ENCODE measurements around the gene DDAH2. TPM values are rescaled to one million over a fixed set of nuclear protein-coding genes. Genes with fewer than 3 reads are reported as not detected.

The DDAH2 gene
- total and polyA plus RNA-seq, 10 of the 15 experiments (the other 5 are each of a cell fraction or from before 2014, with no cell fraction given), result 0.35 to 9.9 (median 6.2) TPM

GRCh38 chr6:31706599-31706998, 22.5 kb downstream of the DDAH2 start, which contains the start of gene LY6G6F:
TSS of gene LY6G6F (plus strand) at chr6:31706866. CDS start at chr6:31706907, 41 bp downstream.
- in situ Hi-C loops (cut with MboI) (no loop called here), intact Hi-C loops (cut with micrococcal nuclease; ENCODE audit: unreplicated experiment) (no loop called here)
- no peak for TF ChIP-seq JUND (IDR thresholded peaks at IDR 0.05; ENCODE audit: low read depth, low read length)
- no peak for TF ChIP-seq NFYB (IDR thresholded peaks at IDR 0.05; ENCODE audit: insufficient read depth, low read depth, low read length)
- TF ChIP-seq, protein P1, sequence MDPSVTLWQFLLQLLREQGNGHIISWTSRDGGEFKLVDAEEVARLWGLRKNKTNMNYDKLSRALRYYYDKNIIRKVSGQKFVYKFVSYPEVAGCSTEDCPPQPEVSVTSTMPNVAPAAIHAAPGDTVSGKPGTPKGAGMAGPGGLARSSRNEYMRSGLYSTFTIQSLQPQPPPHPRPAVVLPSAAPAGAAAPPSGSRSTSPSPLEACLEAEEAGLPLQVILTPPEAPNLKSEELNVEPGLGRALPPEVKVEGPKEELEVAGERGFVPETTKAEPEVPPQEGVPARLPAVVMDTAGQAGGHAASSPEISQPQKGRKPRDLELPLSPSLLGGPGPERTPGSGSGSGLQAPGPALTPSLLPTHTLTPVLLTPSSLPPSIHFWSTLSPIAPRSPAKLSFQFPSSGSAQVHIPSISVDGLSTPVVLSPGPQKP (IDR thresholded peaks at IDR 0.05; ENCODE audit: low read depth, low read length), result no peak
- no peak for TF ChIP-seq JUNB (IDR thresholded peaks at IDR 0.05)
- TF ChIP-seq ZNF217 (IDR thresholded peaks at IDR 0.05), result no peak
- TF ChIP-seq GATAD2B (conservative IDR thresholded peaks at IDR 0.05; ENCODE audit: low read depth), result no peak
- no peak for TF ChIP-seq CHD1 (IDR thresholded peaks at IDR 0.05; ENCODE audit: low read depth, low read length)
- TF ChIP-seq BACH1 (IDR thresholded peaks at IDR 0.05; ENCODE audit: borderline replicate concordance), result no peak
- no peak for TF ChIP-seq TARDBP (IDR thresholded peaks at IDR 0.05; ENCODE audit: borderline replicate concordance)
- no peak for TF ChIP-seq RUNX3 (IDR thresholded peaks at IDR 0.05; ENCODE audit: low read length)
- TF ChIP-seq POLR2AphosphoS5 (IDR thresholded peaks at IDR 0.05; ENCODE audit: low read length), result no peak
- no peak for TF ChIP-seq ZZZ3 (IDR thresholded peaks at IDR 0.05; ENCODE audit: control insufficient read depth, insufficient read length, low read depth)
- TF ChIP-seq EGR1 (IDR thresholded peaks at IDR 0.05; ENCODE audit: borderline replicate concordance in 1 of 2, low read depth in 2 of 2, low read length in 2 of 2), result no peak
- no peak for TF ChIP-seq MEF2B (IDR thresholded peaks at IDR 0.05; ENCODE audit: partially characterized antibody, poor library complexity, severe bottlenecking)
- TF ChIP-seq TBL1XR1 (IDR thresholded peaks at IDR 0.05; ENCODE audit: low read depth, low read length), result no peak
- TF ChIP-seq PBX3 (IDR thresholded peaks at IDR 0.05; ENCODE audit: insufficient replicate concordance, low read depth, low read length), result no peak
- TF ChIP-seq NR2C1 (IDR thresholded peaks at IDR 0.05), result no peak
- TF ChIP-seq CUX1 (IDR thresholded peaks at IDR 0.05; ENCODE audit: insufficient replicate concordance, low read depth, low read length), result no peak
- no peak for TF ChIP-seq KAT2A (conservative IDR thresholded peaks at IDR 0.05; ENCODE audit: control insufficient read depth, low read depth, low read length)
- no peaks in the 10 kb centered on the region for H3K9me3 ChIP-seq (replicated peaks; ENCODE audit: control insufficient read depth, insufficient read depth, low read length)
- 45% methylated on average over 3 of the region's 3 CpGs for WGBS (ENCODE audit: insufficient coverage, insufficient replicate concordance, low lambda C conversion rate, missing lambda C conversion rate)
- POLR2A ChIA-PET, result interaction anchor here (0.5 to 1.2 kb wide), 2 partner anchors 25 to 87 kb away, joined by 3 read pairs; no protein-coding TSS in a partner anchor
- FAIRE-seq (no peak), ATAC-seq (no peak), DNase-seq (ENCODE audit: low read depth, low spot score) (no peak)
- no peak within 1 kb of the TSS for H2AFZ ChIP-seq (ENCODE audit: control insufficient read depth, low read depth, low read length)
- H3K4me3 ChIP-seq, result no peak within 1 kb of the TSS
- RAD21 ChIA-PET (ENCODE audit: unreplicated experiment), result interaction anchor here (0.6 kb wide), 1 partner anchor 223 kb away, joined by 3 read pairs; no protein-coding TSS in a partner anchor
- H3K9ac ChIP-seq (ENCODE audit: control insufficient read depth, insufficient read depth, low read length), result no peak within 1 kb of the TSS
- SMC1A ChIA-PET (ENCODE audit: uncharacterized antibody, unreplicated experiment), result interaction anchor here (0.6 to 0.7 kb wide), 2 partner anchors 13 to 18 kb away, joined by 3 read pairs; no protein-coding TSS in a partner anchor
- H3K79me2 ChIP-seq (ENCODE audit: control insufficient read depth, insufficient read depth, low read length), result peaks cover 11% of the 10 kb centered on the region
- H3K36me3 ChIP-seq (ENCODE audit: control insufficient read depth in 2 of 2, insufficient read depth in 2 of 2, low read length in 1 of 2), result no peaks in the 10 kb centered on the region
- no peaks in the 10 kb centered on the region for H4K20me1 ChIP-seq (ENCODE audit: control insufficient read depth, insufficient read depth)
- H3K27me3 ChIP-seq (replicated peaks in 1 of 2; ENCODE audit: control insufficient read depth in 2 of 2, insufficient read depth in 2 of 2, low read length in 1 of 2), result no peaks in the 10 kb centered on the region; a peak in 1 of 4 replicates
- no TSS peak for BruUV-seq (replicated peaks)
- no peak within 1 kb of the TSS for H3K4me2 ChIP-seq (ENCODE audit: control insufficient read depth, insufficient read depth)
- CTCF ChIA-PET, result interaction anchor here (0.9 to 1.1 kb wide), 2 partner anchors 13 to 63 kb away, joined by 3 to 5 read pairs; no protein-coding TSS in a partner anchor
- H3K27ac ChIP-seq (ENCODE audit: control insufficient read depth, insufficient read depth), result no peak within 1 kb of the TSS
- H3K4me1 ChIP-seq (ENCODE audit: control insufficient read depth, insufficient read depth, low read length), result peaks cover 5% of the 10 kb centered on the region; the same call in 1 of the 2 replicates
